ENCODE data around the gene ADD1. TPM values are rescaled to one million over a fixed set of nuclear protein-coding genes. Genes with fewer than 3 reads are reported as not detected.

ADD1 gene
- total RNA-seq, 4 donors from 2014 or later, result 290 to 470 (median 372) TPM

DNA sequence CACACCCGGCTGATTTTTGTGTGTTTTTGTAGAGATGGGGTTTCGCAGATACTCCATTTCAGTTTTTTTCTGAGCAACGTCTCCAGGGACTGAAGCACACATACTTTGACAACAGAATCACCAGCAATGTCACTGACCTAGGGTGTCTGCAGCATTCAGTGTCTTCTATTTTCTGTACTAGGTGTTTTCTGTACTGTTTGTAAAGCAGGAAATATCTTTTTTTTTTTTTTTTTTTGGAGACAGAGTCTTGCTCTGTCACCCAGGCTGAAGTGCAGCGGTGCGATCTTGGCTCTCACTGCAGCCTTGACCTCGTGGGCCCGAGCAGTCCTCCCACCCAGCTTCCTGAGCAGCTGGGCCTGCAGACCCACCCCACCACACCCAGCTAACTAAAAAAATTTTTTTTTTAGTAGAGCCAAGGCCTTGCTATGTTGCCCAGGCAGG is 8.9 kb downstream of the ADD1 start:
- peaks cover 0 to 8% (median 0%) of the 10 kb centered on the region in 3 donors for H3K36me3 ChIP-seq
- no peak overlapping the region for H3K4me3 ChIP-seq
- H3K9me3 ChIP-seq, result no peaks in the 10 kb centered on the region
- peak overlapping the region; percentile 28 to 68 (median 34) for H3K27ac ChIP-seq
- TF ChIP-seq, protein P1, sequence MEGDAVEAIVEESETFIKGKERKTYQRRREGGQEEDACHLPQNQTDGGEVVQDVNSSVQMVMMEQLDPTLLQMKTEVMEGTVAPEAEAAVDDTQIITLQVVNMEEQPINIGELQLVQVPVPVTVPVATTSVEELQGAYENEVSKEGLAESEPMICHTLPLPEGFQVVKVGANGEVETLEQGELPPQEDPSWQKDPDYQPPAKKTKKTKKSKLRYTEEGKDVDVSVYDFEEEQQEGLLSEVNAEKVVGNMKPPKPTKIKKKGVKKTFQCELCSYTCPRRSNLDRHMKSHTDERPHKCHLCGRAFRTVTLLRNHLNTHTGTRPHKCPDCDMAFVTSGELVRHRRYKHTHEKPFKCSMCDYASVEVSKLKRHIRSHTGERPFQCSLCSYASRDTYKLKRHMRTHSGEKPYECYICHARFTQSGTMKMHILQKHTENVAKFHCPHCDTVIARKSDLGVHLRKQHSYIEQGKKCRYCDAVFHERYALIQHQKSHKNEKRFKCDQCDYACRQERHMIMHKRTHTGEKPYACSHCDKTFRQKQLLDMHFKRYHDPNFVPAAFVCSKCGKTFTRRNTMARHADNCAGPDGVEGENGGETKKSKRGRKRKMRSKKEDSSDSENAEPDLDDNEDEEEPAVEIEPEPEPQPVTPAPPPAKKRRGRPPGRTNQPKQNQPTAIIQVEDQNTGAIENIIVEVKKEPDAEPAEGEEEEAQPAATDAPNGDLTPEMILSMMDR (IDR thresholded peaks at IDR 0.05), result no peak
- TF ChIP-seq POLR2A (IDR thresholded peaks at IDR 0.05), result no peak
- peaks cover 3 to 66% (median 14%) of the 10 kb centered on the region in 4 donors for H3K4me1 ChIP-seq
- H3K27me3 ChIP-seq, result no peaks in the 10 kb centered on the region
- DNase-seq, result peak in 2 of 3 donors; percentile 79 to 86

DNA sequence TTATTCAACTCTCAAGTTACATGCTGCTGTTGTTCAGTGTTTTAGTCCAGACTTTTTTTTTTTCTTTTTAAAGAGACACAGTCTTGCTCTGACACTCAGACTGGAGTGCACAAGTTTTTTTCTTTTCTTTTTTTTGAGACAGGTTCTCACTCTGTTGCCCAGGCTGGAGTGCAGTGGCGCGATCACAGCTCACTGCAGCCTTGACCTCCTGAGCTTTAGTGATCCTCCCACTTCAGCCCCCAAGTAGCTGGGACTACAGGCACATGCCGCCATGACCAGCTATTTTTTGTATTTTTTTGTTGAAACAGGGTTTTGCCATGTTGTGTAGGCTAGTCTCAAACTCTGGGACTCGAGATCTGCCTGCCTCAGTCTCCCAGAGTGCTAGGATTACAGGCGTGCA is 11.9 kb downstream of the ADD1 start:
- Histone ChIP-seq H3K27me3 (no peaks in the 10 kb centered on the region), H3K36me3 (peaks cover 0 to 8% (median 0%) of the 10 kb centered on the region in 3 donors), H3K4me1 (peaks cover 3 to 70% (median 17%) of the 10 kb centered on the region in 4 donors), H3K27ac (no peak overlapping the region), H3K4me3 (no peak overlapping the region), H3K9me3 (no peaks in the 10 kb centered on the region)
- no peak for DNase-seq
- TF ChIP-seq, protein P1 (IDR thresholded peaks at IDR 0.05), result no peak
- TF ChIP-seq POLR2A (IDR thresholded peaks at IDR 0.05), result no peak

DNA sequence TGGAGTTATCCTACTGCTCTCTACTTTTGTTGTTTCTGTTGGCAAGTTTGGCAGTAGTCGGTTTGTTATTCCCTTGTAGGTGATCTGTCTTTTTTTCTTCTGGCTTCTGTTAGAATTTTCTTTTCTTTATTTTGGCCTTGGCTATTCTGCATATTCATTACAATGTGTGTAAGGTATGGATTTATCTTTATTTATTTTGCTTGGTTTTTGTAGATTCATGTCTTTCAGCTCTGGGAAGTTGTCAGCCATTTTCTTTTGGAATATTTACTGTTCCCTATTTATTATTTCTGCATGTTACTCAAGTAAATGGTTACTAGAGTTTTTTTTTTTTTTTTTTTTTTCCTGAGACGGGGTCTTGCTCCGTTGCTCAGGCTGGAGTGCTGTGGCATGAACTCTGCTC is 12.6 kb downstream of the ADD1 start:
- TF ChIP-seq POLR2A (IDR thresholded peaks at IDR 0.05), result no peak
- TF ChIP-seq, protein P1 (IDR thresholded peaks at IDR 0.05), result no peak
- no peak overlapping the region for H3K27ac ChIP-seq
- no peaks in the 10 kb centered on the region for H3K9me3 ChIP-seq
- no peaks in the 10 kb centered on the region for H3K27me3 ChIP-seq
- DNase-seq, result no peak
- peaks cover 3 to 74% (median 16%) of the 10 kb centered on the region in 4 donors for H3K4me1 ChIP-seq
- no peak overlapping the region for H3K4me3 ChIP-seq
- H3K36me3 ChIP-seq, result peaks cover 0 to 8% (median 0%) of the 10 kb centered on the region in 3 donors

DNA sequence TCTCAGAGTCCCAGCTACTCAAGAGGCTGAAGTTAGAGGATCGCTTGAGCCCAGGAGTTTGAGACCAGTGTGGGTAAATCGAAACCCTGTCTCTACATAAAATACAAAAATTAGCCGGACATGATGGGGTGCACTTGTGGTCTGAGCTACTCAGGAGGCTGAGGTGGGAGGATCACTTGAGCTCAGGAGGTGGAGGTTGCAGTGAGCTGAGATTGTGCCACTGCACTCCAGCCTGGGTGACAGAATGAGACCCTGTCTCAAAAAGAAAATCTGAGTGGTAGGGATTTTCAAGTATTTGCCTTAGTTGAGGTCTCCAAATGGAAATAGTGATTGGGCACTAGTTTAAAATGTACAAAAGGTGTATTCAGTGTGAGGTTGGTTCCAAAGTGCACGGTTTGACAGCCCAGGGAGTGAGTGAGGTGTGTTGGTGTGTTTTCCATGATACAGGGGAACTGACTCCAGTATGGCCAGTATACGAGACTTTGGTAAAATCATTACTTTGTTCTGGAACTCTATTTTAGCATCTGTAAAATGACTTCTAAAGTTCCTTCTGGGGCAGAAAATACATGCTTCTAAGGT is 13.8 kb downstream of the ADD1 start:
- no peak for DNase-seq
- Histone ChIP-seq H3K9me3 (no peaks in the 10 kb centered on the region), H3K4me3 (no peak overlapping the region), H3K27ac (peak overlapping the region in 1 of 4 donors; percentile 9), H3K27me3 (no peaks in the 10 kb centered on the region), H3K36me3 (peaks cover 0 to 8% (median 0%) of the 10 kb centered on the region in 3 donors), H3K4me1 (peaks cover 0 to 78% (median 15%) of the 10 kb centered on the region in 4 donors)
- TF ChIP-seq, protein P1 (IDR thresholded peaks at IDR 0.05), result no peak
- no peak for TF ChIP-seq POLR2A (IDR thresholded peaks at IDR 0.05)

DNA sequence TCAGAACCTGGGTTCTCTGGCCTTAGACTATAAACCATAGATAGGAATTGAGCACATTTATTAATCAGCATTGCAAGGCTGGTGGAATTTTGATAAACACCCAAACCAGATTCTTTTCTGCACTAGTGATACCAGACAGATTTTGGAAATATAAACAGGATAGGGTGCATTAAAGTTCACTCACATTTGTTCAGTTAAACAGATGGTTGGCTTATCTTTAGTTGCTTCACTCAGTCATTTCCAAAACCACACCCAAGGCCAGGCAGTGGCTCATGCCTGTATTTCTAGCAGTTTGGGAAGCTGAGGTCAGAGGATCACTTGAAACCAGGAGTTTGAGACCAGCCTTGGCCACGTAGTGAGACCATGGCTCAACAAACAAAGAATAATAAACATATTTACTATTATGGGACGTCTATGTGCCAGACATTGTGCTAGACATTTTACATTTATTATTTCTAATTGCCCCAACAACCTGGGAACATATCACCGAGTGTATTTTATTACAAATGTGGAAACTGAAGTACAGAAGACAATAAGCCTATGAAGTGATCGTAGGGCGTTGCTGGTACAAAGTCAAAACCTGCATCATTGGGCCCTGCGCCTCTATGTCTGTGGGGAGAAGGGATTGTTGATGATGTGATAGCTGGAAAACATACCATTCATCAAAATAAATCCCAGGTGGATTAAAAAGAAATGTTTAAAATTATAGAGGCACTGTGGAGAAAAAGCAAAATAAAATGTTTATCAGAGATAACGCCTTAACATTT is 15.0 kb downstream of the ADD1 start:
- no peak for DNase-seq
- Histone ChIP-seq H3K27ac (peak overlapping the region in 3 of 4 donors; percentile 11 to 75 (median 64)), H3K4me3 (no peak overlapping the region), H3K4me1 (peaks cover 0 to 77% (median 17%) of the 10 kb centered on the region in 4 donors), H3K36me3 (peaks cover 0 to 5% (median 0%) of the 10 kb centered on the region in 3 donors), H3K27me3 (no peaks in the 10 kb centered on the region), H3K9me3 (no peaks in the 10 kb centered on the region)
- TF ChIP-seq POLR2A (IDR thresholded peaks at IDR 0.05), result no peak
- TF ChIP-seq, protein P1 (IDR thresholded peaks at IDR 0.05), result no peak
